Peyer's patch (tissue), 4 donors: Measurements from ENCODE around the gene VDAC1. TPM values are rescaled to one million over a fixed set of nuclear protein-coding genes. Genes with fewer than 3 reads are reported as not detected.
A peak's percentile ranks its signal among the peaks of the same experiment; 100 is the strongest.

Source experiments
- DNase-seq, 3 donors: peaks; one replicate each; pipeline ENCODE4 v3.0.0-alpha.2; 2017 to 2019
- H3K27ac ChIP-seq, 4 donors: fragments of 200-600 bp; sonication (generic); one replicate each; pipeline ENCODE4 v1.5.1; 2016 to 2019
- H3K27me3 ChIP-seq, 2 donors: fragments of 200-600 bp; sonication (generic); one replicate each; pipeline ENCODE4 v1.5.1; 2019
- H3K36me3 ChIP-seq, 3 donors: fragments of 200-600 bp; sonication (generic); one replicate each; pipeline ENCODE4 v1.5.1; 2016 to 2019
- H3K4me1 ChIP-seq, 4 donors: fragments of 200-600 bp; sonication (generic); one replicate each; pipeline ENCODE4 v1.5.1; 2016 to 2019
- H3K4me3 ChIP-seq, 4 donors: fragments of 200-600 bp; sonication (generic); 1 replicate in 3 of 4; 2 replicates in 1 of 4; pipeline ENCODE4 v1.5.1; 2016 to 2019; ENCODE audit warnings: mild to moderate bottlenecking in 1 of 4
- H3K9me3 ChIP-seq, 4 donors: fragments of 200-600 bp; sonication (generic); one replicate each; pipeline ENCODE4 v1.5.1; 2016 to 2019; ENCODE audit warnings: mild to moderate bottlenecking in 1 of 4
- POLR2A ChIP-seq, 2 donors: fragments of 450-650 bp; IDR thresholded peaks; one replicate each; pipeline ENCODE4 v1.5.1; 2017; ENCODE audit warnings: antibody characterized with exemption in 2 of 2, mild to moderate bottlenecking in 2 of 2, moderate library complexity in 2 of 2
- total RNA-seq, 4 donors: library from RNA; depleted of rRNA; stranded (reverse); fragments of >200 nt; gene quantifications; one replicate each; pipeline ENCODE4 v1.1.0, GENCODE V29; 2016
- TF ChIP-seq, protein P1 (sequence below), 6 experiments: fragments of 450-650 bp in 4 of 6; fragments of 200-600 bp in 2 of 6; sonication (generic) in 1 of 6; IDR thresholded peaks; one replicate each; pipeline ENCODE4 v1.5.1; 2017 to 2019; ENCODE audit warnings: antibody characterized with exemption in 6 of 6, mild to moderate bottlenecking in 3 of 6, moderate library complexity in 1 of 6

The VDAC1 gene
- total RNA-seq, 4 donors from 2014 or later = 120 to 289 (median 181) TPM

DNA sequence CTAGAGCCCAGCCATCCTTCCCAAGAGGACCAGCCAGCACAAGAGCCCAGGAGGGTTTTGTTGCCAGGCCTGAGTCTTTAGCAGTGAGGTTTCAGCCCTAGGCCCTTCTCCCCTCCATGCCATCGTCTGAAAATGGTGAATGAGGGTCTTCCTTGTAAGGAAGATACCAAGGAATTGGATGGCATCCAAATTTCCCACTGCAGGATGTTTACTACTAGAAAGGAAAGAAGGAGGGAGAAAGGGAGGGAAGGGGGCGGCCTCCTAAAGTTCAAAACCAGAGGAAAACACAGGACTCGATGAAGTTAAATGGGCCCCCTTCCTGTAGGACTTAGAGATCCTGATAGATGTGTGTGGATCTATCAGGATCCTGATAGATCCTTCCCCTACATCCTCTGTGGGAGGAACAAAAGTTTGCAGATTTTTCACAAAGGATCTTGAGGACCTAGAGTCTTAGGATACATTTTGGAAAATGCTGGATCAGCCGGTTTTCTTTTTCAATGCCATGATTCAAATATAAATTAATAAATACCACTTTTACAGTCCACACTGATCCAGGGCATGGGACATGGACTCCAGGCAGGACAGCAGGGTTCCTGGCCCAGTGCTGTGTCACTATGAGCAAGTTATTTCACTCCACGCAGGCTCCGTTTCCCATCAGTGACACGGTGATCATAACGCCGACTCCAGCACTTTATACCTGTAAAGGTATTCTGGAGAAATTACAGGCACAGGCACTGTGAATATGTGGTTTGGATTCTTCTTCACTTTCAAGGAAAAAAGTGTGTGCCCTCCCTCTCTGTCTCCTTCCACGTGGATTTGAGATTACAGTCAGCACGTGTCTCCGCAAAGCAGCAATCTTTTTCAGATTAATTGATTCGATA, 77.2 kb downstream of the VDAC1 start:
- Histone ChIP-seq H3K27ac (peak overlapping the region in 1 of 4 donors; percentile 4), H3K4me1 (no peaks in the 10 kb centered on the region), H3K36me3 (no peaks in the 10 kb centered on the region), H3K9me3 (no peaks in the 10 kb centered on the region), H3K27me3 (no peaks in the 10 kb centered on the region), H3K4me3 (no peak overlapping the region)
- no peak for TF ChIP-seq POLR2A (IDR thresholded peaks at IDR 0.05)
- TF ChIP-seq, protein P1, sequence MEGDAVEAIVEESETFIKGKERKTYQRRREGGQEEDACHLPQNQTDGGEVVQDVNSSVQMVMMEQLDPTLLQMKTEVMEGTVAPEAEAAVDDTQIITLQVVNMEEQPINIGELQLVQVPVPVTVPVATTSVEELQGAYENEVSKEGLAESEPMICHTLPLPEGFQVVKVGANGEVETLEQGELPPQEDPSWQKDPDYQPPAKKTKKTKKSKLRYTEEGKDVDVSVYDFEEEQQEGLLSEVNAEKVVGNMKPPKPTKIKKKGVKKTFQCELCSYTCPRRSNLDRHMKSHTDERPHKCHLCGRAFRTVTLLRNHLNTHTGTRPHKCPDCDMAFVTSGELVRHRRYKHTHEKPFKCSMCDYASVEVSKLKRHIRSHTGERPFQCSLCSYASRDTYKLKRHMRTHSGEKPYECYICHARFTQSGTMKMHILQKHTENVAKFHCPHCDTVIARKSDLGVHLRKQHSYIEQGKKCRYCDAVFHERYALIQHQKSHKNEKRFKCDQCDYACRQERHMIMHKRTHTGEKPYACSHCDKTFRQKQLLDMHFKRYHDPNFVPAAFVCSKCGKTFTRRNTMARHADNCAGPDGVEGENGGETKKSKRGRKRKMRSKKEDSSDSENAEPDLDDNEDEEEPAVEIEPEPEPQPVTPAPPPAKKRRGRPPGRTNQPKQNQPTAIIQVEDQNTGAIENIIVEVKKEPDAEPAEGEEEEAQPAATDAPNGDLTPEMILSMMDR (IDR thresholded peaks at IDR 0.05) = no peak
- no peak for DNase-seq

DNA sequence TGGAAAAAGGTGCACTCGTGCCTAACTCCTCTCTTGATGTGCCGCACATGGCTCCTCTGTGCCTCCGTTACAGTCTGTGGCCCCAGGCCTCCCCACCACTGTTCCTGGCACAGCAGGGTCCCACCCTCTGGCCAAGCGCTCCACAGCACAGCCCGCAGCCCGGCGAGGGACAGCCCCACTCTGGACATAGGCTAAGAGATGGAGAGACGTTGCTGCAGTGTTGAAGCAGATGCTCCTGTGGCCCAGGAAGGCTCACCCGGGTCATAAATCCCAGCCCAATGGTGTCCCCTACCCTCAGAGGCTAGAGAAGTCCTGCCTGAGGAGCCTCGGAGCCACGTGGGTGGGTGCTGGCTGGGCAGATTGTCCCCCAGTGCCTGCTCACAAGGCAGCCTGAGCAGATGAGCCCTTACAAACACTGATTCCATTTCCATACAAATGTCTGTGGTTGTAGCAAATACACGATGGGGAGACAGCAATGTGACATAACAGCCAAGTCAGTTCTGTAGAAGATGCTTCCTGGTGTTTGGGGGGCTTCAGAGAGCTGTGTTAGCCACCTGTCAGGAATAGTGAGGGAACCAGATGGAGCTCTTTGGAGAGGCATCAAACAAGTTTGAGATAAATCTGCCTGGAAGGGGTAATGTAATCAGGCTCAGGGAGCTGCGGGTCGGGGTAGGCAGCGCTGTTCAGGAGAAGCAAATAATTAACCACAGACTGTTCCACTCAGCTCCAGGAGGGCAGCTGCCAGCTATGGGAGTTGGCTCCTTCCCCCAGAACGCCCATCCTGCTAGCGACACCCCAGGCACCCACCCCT, 78.1 kb downstream of the VDAC1 start:
- no peaks in the 10 kb centered on the region for H3K36me3 ChIP-seq
- no peaks in the 10 kb centered on the region for H3K27me3 ChIP-seq
- no peak overlapping the region for H3K4me3 ChIP-seq
- DNase-seq = no peak
- no peaks in the 10 kb centered on the region for H3K4me1 ChIP-seq
- no peak for TF ChIP-seq POLR2A (IDR thresholded peaks at IDR 0.05)
- TF ChIP-seq, protein P1 (IDR thresholded peaks at IDR 0.05) = no peak
- peak overlapping the region in 1 of 4 donors; percentile 4 for H3K27ac ChIP-seq
- H3K9me3 ChIP-seq = no peaks in the 10 kb centered on the region

DNA sequence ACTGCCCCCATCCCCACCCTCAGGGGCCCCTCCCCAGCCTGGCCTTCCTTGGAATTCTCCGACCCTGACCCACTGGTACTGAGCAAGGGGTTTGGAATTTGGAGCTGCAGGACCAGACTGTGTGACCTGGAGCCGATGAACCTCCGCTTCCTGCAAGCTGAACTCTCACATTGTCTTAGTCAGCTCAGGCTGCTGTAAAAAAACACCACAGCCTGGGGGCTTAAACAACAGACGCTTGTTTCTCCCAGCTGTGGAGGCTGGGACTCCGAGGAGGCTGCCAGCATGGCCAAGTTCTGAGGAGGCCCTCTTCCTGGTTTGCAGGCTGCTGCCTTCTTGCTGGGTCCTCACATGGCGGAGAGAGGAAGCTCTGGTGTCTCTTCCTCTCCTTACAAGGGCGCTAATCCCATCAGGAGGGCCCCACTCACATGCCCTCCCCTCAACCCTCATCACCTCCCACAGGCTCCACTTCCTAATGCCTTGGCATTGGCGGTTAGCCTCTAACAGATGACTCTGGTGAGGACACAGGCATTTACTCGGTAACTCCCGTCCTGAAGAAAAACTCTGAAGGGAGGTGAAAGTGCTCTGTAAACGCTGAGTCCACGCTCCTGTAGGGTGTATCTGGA, 78.8 kb downstream of the VDAC1 start:
- no peak overlapping the region for H3K27ac ChIP-seq
- no peaks in the 10 kb centered on the region for H3K4me1 ChIP-seq
- no peak for DNase-seq
- no peak for TF ChIP-seq POLR2A (IDR thresholded peaks at IDR 0.05)
- TF ChIP-seq, protein P1 (IDR thresholded peaks at IDR 0.05) = no peak
- no peaks in the 10 kb centered on the region for H3K27me3 ChIP-seq
- no peaks in the 10 kb centered on the region for H3K36me3 ChIP-seq
- H3K4me3 ChIP-seq = no peak overlapping the region
- H3K9me3 ChIP-seq = no peaks in the 10 kb centered on the region

DNA sequence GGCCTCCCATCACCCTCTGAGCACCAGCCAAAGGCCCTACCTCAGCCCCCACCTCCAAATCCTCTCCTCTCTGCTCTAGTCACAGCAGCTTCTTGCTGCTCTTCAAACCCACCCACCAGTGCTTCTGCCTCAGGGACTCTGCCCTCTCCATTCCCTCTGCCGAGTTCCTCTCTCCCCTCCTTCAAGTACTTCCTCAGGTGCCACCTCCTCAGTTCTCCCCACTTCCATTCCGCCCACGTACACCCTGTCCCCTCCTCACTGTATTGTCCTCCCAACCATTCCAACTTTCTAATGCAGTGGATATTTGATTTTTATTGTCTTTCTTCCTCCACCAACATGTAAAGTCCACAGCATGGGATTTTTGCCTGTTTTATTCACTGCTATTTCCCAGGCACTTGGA, 79.5 kb downstream of the VDAC1 start:
- no peak overlapping the region for H3K27ac ChIP-seq

More for the DNA sequence above, 79.5 kb downstream of the VDAC1 start:
- Histone ChIP-seq H3K9me3 (no peaks in the 10 kb centered on the region), H3K4me1 (no peaks in the 10 kb centered on the region), H3K4me3 (no peak overlapping the region), H3K27me3 (no peaks in the 10 kb centered on the region), H3K36me3 (no peaks in the 10 kb centered on the region)
- DNase-seq = no peak
- TF ChIP-seq, protein P1 (IDR thresholded peaks at IDR 0.05) = no peak
- no peak for TF ChIP-seq POLR2A (IDR thresholded peaks at IDR 0.05)
